ENCODE results near the gene PPP2R5D.

Gene PPP2R5D

DNA sequence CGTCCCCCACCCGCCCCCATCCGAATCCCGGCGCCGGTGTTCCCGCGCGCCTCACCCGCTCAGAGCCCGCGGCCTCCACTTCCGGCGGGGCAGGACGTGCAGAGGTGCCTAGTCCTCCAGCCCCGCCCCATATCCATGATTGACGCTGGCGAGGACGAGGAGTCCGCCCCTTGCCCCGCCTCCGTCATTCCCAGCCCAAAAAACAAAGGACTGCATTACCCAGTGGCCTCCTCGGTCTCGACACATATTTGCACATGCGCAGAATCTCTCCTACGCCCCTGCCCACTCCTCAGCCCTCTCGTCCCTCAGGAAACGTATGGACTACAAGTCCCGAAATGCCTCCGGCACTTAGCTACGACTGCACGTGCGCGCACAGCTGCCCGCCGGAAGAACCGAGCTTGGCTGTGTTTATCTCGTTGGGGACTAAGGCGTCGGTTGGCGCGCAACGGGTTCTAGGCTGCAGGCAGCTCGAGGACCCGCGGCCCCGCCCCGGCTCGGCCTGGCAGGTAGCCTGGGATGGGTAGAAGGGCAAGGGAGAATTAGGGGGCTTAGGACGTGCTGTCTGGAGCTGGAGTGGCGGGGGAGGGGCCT lies 29.6 kb downstream of the PPP2R5D start, which contains the start of the genes KLHDC3 and MEA1:
TSS of gene KLHDC3 (plus strand) at position 407 of the 591 bp plus-strand sequence. CDS start 2,944 bp downstream, outside the sequence.
TSS of gene MEA1 (minus strand) at position 104 of the 591 bp plus-strand sequence. CDS start 133 bp downstream, outside the sequence.
- peak within 1 kb of the TSS; percentile 69 for H3K27ac ChIP-seq
- TF ChIP-seq, protein P1, sequence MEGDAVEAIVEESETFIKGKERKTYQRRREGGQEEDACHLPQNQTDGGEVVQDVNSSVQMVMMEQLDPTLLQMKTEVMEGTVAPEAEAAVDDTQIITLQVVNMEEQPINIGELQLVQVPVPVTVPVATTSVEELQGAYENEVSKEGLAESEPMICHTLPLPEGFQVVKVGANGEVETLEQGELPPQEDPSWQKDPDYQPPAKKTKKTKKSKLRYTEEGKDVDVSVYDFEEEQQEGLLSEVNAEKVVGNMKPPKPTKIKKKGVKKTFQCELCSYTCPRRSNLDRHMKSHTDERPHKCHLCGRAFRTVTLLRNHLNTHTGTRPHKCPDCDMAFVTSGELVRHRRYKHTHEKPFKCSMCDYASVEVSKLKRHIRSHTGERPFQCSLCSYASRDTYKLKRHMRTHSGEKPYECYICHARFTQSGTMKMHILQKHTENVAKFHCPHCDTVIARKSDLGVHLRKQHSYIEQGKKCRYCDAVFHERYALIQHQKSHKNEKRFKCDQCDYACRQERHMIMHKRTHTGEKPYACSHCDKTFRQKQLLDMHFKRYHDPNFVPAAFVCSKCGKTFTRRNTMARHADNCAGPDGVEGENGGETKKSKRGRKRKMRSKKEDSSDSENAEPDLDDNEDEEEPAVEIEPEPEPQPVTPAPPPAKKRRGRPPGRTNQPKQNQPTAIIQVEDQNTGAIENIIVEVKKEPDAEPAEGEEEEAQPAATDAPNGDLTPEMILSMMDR (conservative IDR thresholded peaks at IDR 0.05): no peak

DNA sequence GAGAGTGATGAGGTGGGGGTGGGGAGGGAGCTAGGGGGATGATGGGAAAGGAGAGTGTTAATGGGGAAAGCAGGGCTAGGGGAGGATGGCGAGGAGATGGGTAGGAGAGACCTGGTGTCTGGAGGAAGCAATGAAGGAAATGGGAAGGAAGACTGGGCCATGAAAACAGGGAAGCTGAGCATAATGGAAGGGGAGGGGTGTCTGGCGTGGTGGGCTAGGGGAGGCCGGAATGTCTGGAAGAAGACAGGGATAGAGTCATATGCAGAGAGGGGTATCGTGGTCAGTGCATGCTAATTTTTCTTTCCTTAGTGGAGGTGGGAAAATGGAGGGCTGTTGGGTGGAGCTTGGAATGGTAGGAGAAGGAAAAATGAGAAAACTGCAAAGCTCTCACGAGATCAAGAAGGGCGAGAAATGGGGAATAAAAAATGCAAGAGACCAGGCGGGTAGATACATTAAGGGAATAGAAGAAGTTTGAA lies 30.1 kb downstream of the PPP2R5D start:
- TF ChIP-seq, protein P1 (conservative IDR thresholded peaks at IDR 0.05): no peak
- H3K27ac ChIP-seq: peak overlapping the region; percentile 69

GRCh38 chr6:43016176-43016942 lies 32.0 kb downstream of the PPP2R5D start:
- TF ChIP-seq, protein P1 (conservative IDR thresholded peaks at IDR 0.05): no peak
- no peak overlapping the region for H3K27ac ChIP-seq

GRCh38 chr6:43016943-43017334 lies 32.6 kb downstream of the PPP2R5D start:
- no peak overlapping the region for H3K27ac ChIP-seq
- TF ChIP-seq, protein P1 (conservative IDR thresholded peaks at IDR 0.05): no peak

DNA sequence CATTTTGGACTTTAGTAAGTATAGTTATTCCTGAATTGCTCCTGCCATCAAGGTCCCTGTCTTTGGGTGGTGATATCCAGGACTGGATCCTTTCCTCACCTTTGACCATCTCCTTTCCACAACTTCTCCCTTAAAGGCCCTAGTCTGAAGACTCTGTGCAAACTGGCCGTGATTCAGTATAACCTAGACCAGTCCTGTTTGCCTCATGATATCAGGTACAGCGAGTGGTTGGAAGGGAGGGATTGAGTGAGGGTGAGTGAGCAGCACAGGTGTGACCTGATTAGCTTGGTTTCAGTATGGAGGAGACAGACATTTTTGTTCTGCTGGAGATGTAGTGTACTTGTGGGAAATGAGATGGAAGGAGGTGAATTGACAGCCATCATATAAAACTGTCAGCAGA lies 34.8 kb downstream of the PPP2R5D start:
- no peak overlapping the region for H3K27ac ChIP-seq
- TF ChIP-seq, protein P1 (conservative IDR thresholded peaks at IDR 0.05): no peak

DNA sequence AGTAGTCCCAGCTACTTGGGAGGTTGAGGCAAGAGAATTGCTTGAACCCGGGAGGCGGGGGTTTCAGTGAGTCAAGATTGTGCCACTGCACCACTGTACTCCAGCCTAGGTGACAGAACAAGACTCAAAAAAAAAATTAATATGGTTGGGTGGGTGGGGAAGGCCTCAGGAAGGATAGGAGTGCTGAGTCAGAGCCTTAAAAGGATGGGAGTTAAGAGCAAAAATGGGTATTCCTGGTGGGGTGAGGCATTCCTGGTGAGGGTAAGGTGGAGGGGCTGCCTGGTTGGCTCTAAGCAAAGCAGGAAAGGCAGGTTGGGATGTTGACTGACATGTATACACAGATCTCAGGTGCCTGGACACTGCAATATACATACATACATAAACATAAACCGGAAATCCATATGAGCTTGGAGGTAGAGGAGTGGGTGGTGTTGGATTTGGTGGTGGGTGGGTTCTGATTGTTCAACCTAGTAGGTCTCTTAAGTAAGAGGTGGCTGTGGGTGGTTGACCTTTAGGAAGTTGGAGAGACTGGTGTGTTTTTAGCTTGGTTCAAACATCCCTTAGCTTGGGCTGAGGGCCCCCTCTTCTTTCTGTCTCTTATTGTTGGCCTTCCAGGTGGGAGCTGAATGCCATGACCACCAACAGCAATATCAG lies 35.8 kb downstream of the PPP2R5D start:
- 0 out of 2 replicates have a peak overlapping the region, but pooled peaks have one; percentile 84 for H3K27ac ChIP-seq
- TF ChIP-seq, protein P1 (conservative IDR thresholded peaks at IDR 0.05): no peak

- peak overlapping the region; percentile 84 for H3K27ac ChIP-seq
- TF ChIP-seq, protein P1 (conservative IDR thresholded peaks at IDR 0.05): no peak
These were observed 36.5 kb downstream of the PPP2R5D start for GRCh38 chr6:43020847-43021246.
